ENCODE measurements around the gene HIF1A. TPM values are rescaled to one million over a fixed set of nuclear protein-coding genes. Genes with fewer than 3 reads are reported as not detected.

Gene HIF1A
- polyA plus RNA-seq, 12 donors, result 47.5 to 182 (median 74.4) TPM; not detected in 1

GRCh38 chr14:61769893-61770292 is 74.6 kb downstream of the HIF1A start:
- no peak for DNase-seq

GRCh38 chr14:61774861-61775260 is 79.5 kb downstream of the HIF1A start:
- no peak for DNase-seq

- no peak for DNase-seq
Observed at GRCh38 chr14:61780125-61780524, 84.8 kb downstream of the HIF1A start.

- no peak for DNase-seq
Observed at GRCh38 chr14:61797309-61797708, 102.0 kb downstream of the HIF1A start.

Other genes starting within 250 kb of the HIF1A start
- gene SNAPC1, start 66.9 kb downstream of the HIF1A start, polyA plus RNA-seq (ENCODE audit: insufficient read length in 12 of 12), result 1 to 10 TPM in 11 of 12 donors, not detected in 1; 4.5 to 7.6 (median 6.1) TPM
- gene SYT16, start 117.2 kb downstream of the HIF1A start, polyA plus RNA-seq (ENCODE audit: insufficient read length in 12 of 12), result under 1 TPM in 10 of 12 donors, not detected in 2; 0.12 to 0.61 (median 0.28) TPM